Adrenal gland (tissue), 12 donors: ENCODE results near the gene CCL5. TPM values are rescaled to one million over a fixed set of nuclear protein-coding genes. Genes with fewer than 3 reads are reported as not detected.
A peak's percentile ranks its signal among the peaks of the same experiment; 100 is the strongest.
"Not testable (repeated sequence)": the region's sequence is repeated elsewhere in the genome, so short reads cannot be mapped to it uniquely, and the experiment has no call there.

Experiments
- DNase-seq, 7 donors: peaks; one replicate each; pipeline ENCODE4 v3.0.0-alpha.2; 2019 to 2020
- H3K27ac ChIP-seq, 5 donors: fragments of 200-600 bp; sonication (generic) in 4 of 5; 1 replicate in 3 of 5; 2 replicates in 2 of 5; pipeline versions ENCODE4 v1.5.1 to v1.8.0; 2016 to 2020; ENCODE audit warnings: mild to moderate bottlenecking in 1 of 5
- H3K27me3 ChIP-seq: fragments of 200-600 bp; 2 replicates; pipeline ENCODE4 v1.8.0; 2021
- H3K36me3 ChIP-seq, 2 donors: fragments of 200-600 bp; replicated peaks in 1 of 2; 1 replicate in 1 of 2; 2 replicates in 1 of 2; pipeline versions ENCODE4 v1.5.1 to v1.8.0; 2018 to 2022
- H3K4me1 ChIP-seq, 2 donors: fragments of 200-600 bp; replicated peaks in 1 of 2; 1 replicate in 1 of 2; 2 replicates in 1 of 2; pipeline versions ENCODE4 v1.5.1 to v1.8.0; 2018 to 2021
- H3K4me3 ChIP-seq, 4 donors: fragments of 200-600 bp; sonication (generic) in 3 of 4; one replicate each; pipeline ENCODE4 v1.5.1; 2016 to 2018
- H3K9me3 ChIP-seq, 3 donors: fragments of 200-600 bp; sonication (generic) in 1 of 3; replicated peaks in 1 of 3; 1 replicate in 2 of 3; 2 replicates in 1 of 3; pipeline versions ENCODE4 v1.5.1 to v1.8.0; 2016 to 2021
- CTCF ChIP-seq, 6 experiments: fragments of 450-650 bp in 4 of 6; fragments of 200-600 bp in 2 of 6; sonication (generic) in 1 of 6; IDR thresholded peaks; 1 replicate in 5 of 6; 2 replicates in 1 of 6; pipeline versions ENCODE4 v1.5.1 to v1.8.0; 2016 to 2021; ENCODE audit warnings: antibody characterized with exemption in 6 of 6, mild to moderate bottlenecking in 2 of 6, moderate library complexity in 1 of 6
- POLR2A ChIP-seq, 2 donors: fragments of 450-650 bp; IDR thresholded peaks; one replicate each; pipeline ENCODE4 v1.6.1; 2017; ENCODE audit warnings: antibody characterized with exemption in 2 of 2, mild to moderate bottlenecking in 2 of 2, moderate library complexity in 1 of 2
- WGBS, 4 donors: extraction: QIAGEN DNeasy Blood & Tissue Kit in 2 of 4; methylation state at CpG; one replicate each; pipeline versions ENCODE4 v1.1.5 to v1.1.7; 2013 to 2017; 5-methylcytosine and 5-hydroxymethylcytosine counted together
- intact Hi-C, 2 donors: fragments of 100-400 bp; cut with DNase I; formaldehyde crosslinking; loops; one replicate each; pipeline versions ENCODE4 v1.14.1 to v1.15.0; 2022 to 2023
- polyA plus RNA-seq, 3 donors: library from polyadenylated mRNA; stranded (reverse); fragments of 200-250 nt in 2 of 3; fragments of 350-450 nt in 1 of 3; fragmentation: Illumina TruSeq in 1 of 3; extraction: RNeasy Lipid Tissue Mini Kit (QIAGEN cat#74804) in 1 of 3; gene quantifications; one replicate each; pipeline ENCODE4 v1.2.3, GENCODE V29; 2013 to 2014
- total RNA-seq, 9 donors: library from RNA; depleted of rRNA in 4 of 9; stranded (reverse); fragments of >200 nt in 4 of 9; fragments of 120-200 nt in 1 of 9; fragmentation: NEBNext Ultra II Directional in 1 of 9; extraction: Animal tissue kit (Norgen Biotek cat#: 25700) in 1 of 9; gene quantifications; one replicate each; pipeline versions ENCODE4 v1.1.0 to v1.2.4, GENCODE V29; 2013 to 2023
- donor health status: healthy with polysubstance abuse.
- donor health status: Bipolar disorder and iron deficiency.
- donor health status: DM: yes; HTN: yes; CAD: no.
- donor health status: DM: no; HTN: no; CAD: no.
- donor health status: DM: no; HTN: no; CAD: no.
- donor health status: DM: yes; HTN: yes; CAD: no.

The CCL5 gene
- total and polyA plus RNA-seq, 12 donors: 0.83 to 10.7 (median 4.9) TPM

- H3K4me3 ChIP-seq: no peak overlapping the region
- intact Hi-C loops: no loop called here
- no peak for DNase-seq
- no peaks in the 10 kb centered on the region for H3K4me1 ChIP-seq
- TF ChIP-seq CTCF (IDR thresholded peaks at IDR 0.05): no peak
- TF ChIP-seq POLR2A (IDR thresholded peaks at IDR 0.05): no peak
- WGBS, 4 donors: 82 to 86% (median 83%) methylated on average over 9 of the region's 9 CpGs
- H3K9me3 ChIP-seq: no peaks in the 10 kb centered on the region
- no peaks in the 10 kb centered on the region for H3K36me3 ChIP-seq
- no peaks in the 10 kb centered on the region for H3K27me3 ChIP-seq
- no peak overlapping the region for H3K27ac ChIP-seq
These were observed 21.5 kb upstream of the CCL5 start for GRCh38 chr17:35901631-35902175.

- H3K36me3 ChIP-seq: no peaks in the 10 kb centered on the region
- intact Hi-C loops: no loop called here
- no peaks in the 10 kb centered on the region for H3K4me1 ChIP-seq
- WGBS, 4 donors: 58 to 65% (median 61%) methylated on average over 11 of the region's 11 CpGs
- no peak overlapping the region for H3K27ac ChIP-seq
- no peak overlapping the region for H3K4me3 ChIP-seq
- H3K27me3 ChIP-seq: no peaks in the 10 kb centered on the region
- no peak for DNase-seq
- no peak for TF ChIP-seq CTCF (IDR thresholded peaks at IDR 0.05)
- no peaks in the 10 kb centered on the region for H3K9me3 ChIP-seq
These were observed 20.7 kb upstream of the CCL5 start for GRCh38 chr17:35900708-35901480.

- Histone ChIP-seq H3K9me3 (no peaks in the 10 kb centered on the region), H3K27ac (no peak overlapping the region), H3K4me1 (no peaks in the 10 kb centered on the region), H3K4me3 (no peak overlapping the region), H3K36me3 (no peaks in the 10 kb centered on the region), H3K27me3 (no peaks in the 10 kb centered on the region)
- TF ChIP-seq POLR2A (IDR thresholded peaks at IDR 0.05) (no peak), CTCF (IDR thresholded peaks at IDR 0.05) (no peak)
- DNase-seq: no peak
- intact Hi-C loops: no loop called here
- WGBS, 4 donors: 81 to 95% (median 82%) methylated on average over 5 of the region's 5 CpGs
These were observed 20.1 kb upstream of the CCL5 start for GRCh38 chr17:35900280-35900679.

- Histone ChIP-seq H3K36me3 (no peaks in the 10 kb centered on the region), H3K4me1 (no peaks in the 10 kb centered on the region), H3K27ac (no peak overlapping the region), H3K4me3 (no peak overlapping the region), H3K9me3 (no peaks in the 10 kb centered on the region), H3K27me3 (no peaks in the 10 kb centered on the region)
- 49 to 59% (median 55%) methylated on average over 4 to 6 of the region's 6 CpGs for WGBS, 4 donors
- DNase-seq: peak in 6 of 7 donors; percentile 16 to 69 (median 60)
- TF ChIP-seq POLR2A (IDR thresholded peaks at IDR 0.05) (no peak), CTCF (IDR thresholded peaks at IDR 0.05) (no peak)
- intact Hi-C loops: no loop called here
These were observed 18.3 kb upstream of the CCL5 start for GRCh38 chr17:35898283-35899070.

- H3K27me3 ChIP-seq, DNase-seq, H3K4me3 ChIP-seq, H3K27ac ChIP-seq, intact Hi-C loops, H3K36me3 ChIP-seq, H3K4me1 ChIP-seq, H3K9me3 ChIP-seq: not testable (repeated sequence)
- 98 to 99% (median 98%) methylated on average over 7 of the region's 7 CpGs for WGBS, 4 donors
These were observed 17.6 kb upstream of the CCL5 start for GRCh38 chr17:35897772-35898171.
